ENCODE results near the gene MAD1L1. TPM values are rescaled to one million over a fixed set of nuclear protein-coding genes. Genes with fewer than 3 reads are reported as not detected.

Gene MAD1L1
- total RNA-seq, 1 donor from 2014 or later = 59.6 TPM

- Histone ChIP-seq H3K27ac (no peak overlapping the region), H3K36me3 (peaks cover 47 to 70% of the 10 kb centered on the region in 2 donors), H3K27me3 (no peaks in the 10 kb centered on the region), H3K9me3 (no peaks in the 10 kb centered on the region), H3K4me3 (no peak overlapping the region), H3K4me1 (no peaks in the 10 kb centered on the region)
- intact Hi-C loops (cut with DNase I) = no loop called here
- no peak for TF ChIP-seq CTCF (IDR thresholded peaks at IDR 0.05)
- no peak for DNase-seq (ENCODE audit: low spot score in 2 of 2)
Observed at GRCh38 chr7:2218444-2218785, 14.3 kb downstream of the MAD1L1 start.

- H3K9me3 ChIP-seq = no peaks in the 10 kb centered on the region
- H3K27ac ChIP-seq = no peak overlapping the region
- no peaks in the 10 kb centered on the region for H3K4me1 ChIP-seq
- intact Hi-C loops (cut with DNase I) = no loop called here
- H3K27me3 ChIP-seq = no peaks in the 10 kb centered on the region
- H3K4me3 ChIP-seq = no peak overlapping the region
- no peak for DNase-seq (ENCODE audit: low spot score in 2 of 2)
- H3K36me3 ChIP-seq = peaks cover 47 to 70% of the 10 kb centered on the region in 2 donors
- TF ChIP-seq CTCF (IDR thresholded peaks at IDR 0.05) = no peak
Observed at GRCh38 chr7:2217716-2218443, 14.9 kb downstream of the MAD1L1 start.

GRCh38 chr7:2217206-2217605 lies 15.5 kb downstream of the MAD1L1 start:
- no peaks in the 10 kb centered on the region for H3K27me3 ChIP-seq
- no peak overlapping the region for H3K4me3 ChIP-seq
- intact Hi-C loops (cut with DNase I) = no loop called here
- no peaks in the 10 kb centered on the region for H3K9me3 ChIP-seq
- no peak for DNase-seq (ENCODE audit: low spot score in 2 of 2)
- no peaks in the 10 kb centered on the region for H3K4me1 ChIP-seq
- peaks cover 47 to 73% of the 10 kb centered on the region in 2 donors for H3K36me3 ChIP-seq
- no peak overlapping the region for H3K27ac ChIP-seq
- TF ChIP-seq CTCF (IDR thresholded peaks at IDR 0.05) = no peak

- Histone ChIP-seq H3K36me3 (peaks cover 51 to 83% of the 10 kb centered on the region in 2 donors), H3K9me3 (no peaks in the 10 kb centered on the region), H3K4me1 (no peaks in the 10 kb centered on the region), H3K27me3 (no peaks in the 10 kb centered on the region), H3K27ac (no peak overlapping the region), H3K4me3 (no peak overlapping the region)
- TF ChIP-seq CTCF (IDR thresholded peaks at IDR 0.05) = no peak
- intact Hi-C loops (cut with DNase I) = no loop called here
- DNase-seq (ENCODE audit: low spot score in 2 of 2) = no peak
Observed at GRCh38 chr7:2215851-2216250, 16.9 kb downstream of the MAD1L1 start.

- Histone ChIP-seq H3K4me3 (no peak overlapping the region), H3K36me3 (peaks cover 50 to 85% of the 10 kb centered on the region in 2 donors), H3K4me1 (no peaks in the 10 kb centered on the region), H3K27ac (no peak overlapping the region), H3K9me3 (no peaks in the 10 kb centered on the region), H3K27me3 (no peaks in the 10 kb centered on the region)
- no peak for DNase-seq (ENCODE audit: low spot score in 2 of 2)
- no peak for TF ChIP-seq CTCF (IDR thresholded peaks at IDR 0.05)
- intact Hi-C loops (cut with DNase I) = no loop called here
Observed at GRCh38 chr7:2214636-2215035, 18.1 kb downstream of the MAD1L1 start.

Data from ascending aorta (tissue), 2 donors.